GDM1 (cell line): Measurements from ENCODE around the gene HNMT.
"Not testable (repeated sequence)": the region's sequence is repeated elsewhere in the genome, so short reads cannot be mapped to it uniquely, and the experiment has no call there.

Experiments used
- DNase-seq: peaks from one replicate; lab custom pipeline; 2025; lab: John Stamatoyannopoulos, UW

The HNMT gene

DNA sequence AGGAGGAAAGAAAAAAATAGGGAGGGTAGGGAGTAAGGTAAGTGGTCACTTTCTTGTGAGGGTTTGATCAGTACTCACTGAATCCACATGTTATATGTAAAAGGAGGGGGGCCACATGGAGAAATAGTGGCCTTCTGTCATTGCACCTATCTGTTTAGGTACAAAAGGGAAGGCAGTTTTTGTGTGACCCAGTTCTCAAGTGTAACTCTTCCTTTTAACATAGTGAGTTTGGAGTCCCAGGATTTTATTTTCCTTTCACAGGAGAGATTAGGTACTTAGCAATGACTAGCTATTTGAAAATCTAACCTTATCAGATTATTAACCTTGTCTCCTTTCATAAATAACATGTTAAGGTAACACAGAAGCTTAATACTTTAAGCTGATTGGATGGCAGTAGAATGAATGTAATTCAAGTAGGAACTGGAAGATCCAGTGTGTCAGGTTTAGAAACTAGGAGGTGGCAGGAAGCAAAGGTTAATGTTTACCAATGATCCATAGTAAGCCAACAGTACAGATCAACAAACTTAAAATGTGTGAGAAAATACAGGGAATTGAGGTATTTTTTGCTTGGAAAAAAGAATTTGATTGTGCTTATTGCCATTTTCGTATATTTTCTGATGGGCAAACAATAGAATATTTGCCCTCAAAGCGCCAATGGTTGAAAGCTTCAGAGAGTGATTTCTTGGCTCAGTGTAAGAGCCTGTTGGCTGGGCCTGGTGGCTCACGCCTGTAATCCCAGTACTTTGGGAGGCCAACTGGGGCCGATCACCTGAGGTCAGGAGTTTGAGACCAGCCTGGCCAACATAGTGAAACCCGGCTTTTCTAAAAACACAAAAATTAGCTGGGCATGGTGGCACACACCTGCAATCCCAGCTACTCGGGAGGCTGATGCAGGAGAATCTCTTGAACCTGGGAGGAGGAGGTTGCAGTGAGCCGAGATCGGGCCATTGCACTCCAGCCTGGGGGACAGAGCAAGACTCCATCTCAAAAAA lies 11.3 kb downstream of the HNMT start:
- no peak for DNase-seq

DNA sequence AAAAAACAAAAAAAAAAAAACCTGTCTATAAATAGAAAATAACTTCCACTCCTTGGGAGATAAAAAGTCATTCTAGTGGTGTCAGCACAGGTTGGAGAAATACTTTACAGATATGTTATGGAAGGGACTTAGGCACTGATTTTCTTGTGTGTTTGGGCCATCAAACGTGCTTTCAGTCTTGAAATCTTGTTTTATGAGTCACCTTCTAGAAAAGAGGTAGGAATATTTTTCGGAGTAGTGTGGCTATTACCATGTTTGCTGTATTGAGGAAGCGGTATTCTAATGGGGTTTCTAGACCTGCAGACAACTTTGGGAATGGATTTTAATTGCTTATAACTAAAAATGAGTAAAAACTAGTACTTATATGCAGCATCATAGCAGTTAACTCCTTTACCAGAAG lies 12.0 kb downstream of the HNMT start:
- DNase-seq, result no peak

GRCh38 chr2:137977790-137978189 lies 13.5 kb downstream of the HNMT start:
- DNase-seq, result no peak

DNA sequence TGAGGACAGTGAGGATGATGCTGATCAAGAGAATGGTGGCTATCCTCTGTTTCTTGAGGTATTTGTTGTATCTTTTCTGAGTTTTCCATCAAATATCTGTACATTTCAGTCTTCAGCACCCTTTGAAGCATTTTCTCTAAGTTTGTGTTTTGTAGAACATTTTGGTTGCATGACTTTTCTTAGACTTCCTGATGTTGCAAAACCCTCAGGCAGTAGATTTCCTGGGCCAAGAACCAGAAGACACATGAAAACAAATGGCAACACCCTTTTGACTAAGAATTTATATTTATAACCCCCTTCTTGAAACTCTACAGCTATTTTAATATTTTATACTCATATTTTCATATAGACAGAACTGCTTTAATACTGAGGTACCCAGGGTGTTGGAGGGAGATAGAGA lies 16.2 kb downstream of the HNMT start:
- DNase-seq, result no peak

GRCh38 chr2:137981112-137981656 lies 16.9 kb downstream of the HNMT start:
- DNase-seq, result peak; percentile 0

DNA sequence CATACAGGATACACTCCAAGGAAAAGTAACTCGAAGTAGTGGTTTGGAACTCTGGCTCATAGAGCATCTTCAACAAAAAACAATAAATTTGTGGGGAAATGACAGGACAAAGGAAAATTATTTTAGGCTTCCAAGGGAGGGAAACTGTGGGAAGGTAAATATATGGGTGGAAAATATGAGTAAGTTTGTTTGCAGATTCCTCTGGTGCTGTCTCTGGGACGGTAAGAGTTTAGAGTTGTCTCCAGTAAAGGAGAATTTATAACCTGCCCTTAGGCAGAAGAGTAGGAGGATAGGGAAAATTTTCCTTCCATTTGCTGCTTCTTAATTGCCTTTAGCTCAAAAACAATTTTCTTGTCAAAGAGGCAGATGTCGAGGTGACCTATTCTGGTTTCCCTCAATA lies 19.3 kb downstream of the HNMT start:
- DNase-seq, result no peak

- DNase-seq, result no peak
These were observed 22.0 kb downstream of the HNMT start for GRCh38 chr2:137986268-137986667.

GRCh38 chr2:137987011-137987410 lies 22.7 kb downstream of the HNMT start:
- DNase-seq, result no peak

DNA sequence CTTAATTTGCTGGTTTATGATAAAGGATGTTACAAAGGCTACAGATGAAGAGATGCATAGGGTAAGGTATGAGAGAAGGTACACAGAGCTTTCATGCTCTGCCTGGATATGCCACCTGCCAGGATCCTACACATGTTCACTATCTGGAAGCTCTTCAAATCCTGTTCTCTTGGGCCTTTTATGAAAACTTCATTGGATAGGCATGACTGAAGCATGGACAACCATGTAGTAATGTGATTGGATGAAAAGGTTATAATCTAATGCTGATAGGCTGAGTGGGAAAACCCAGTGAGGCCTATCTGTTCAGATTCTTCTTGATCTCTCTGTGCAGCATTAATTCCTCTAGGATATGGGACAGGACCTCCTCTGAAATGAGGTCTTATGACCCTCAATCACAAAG lies 26.8 kb downstream of the HNMT start:
- DNase-seq, result no peak

DNA sequence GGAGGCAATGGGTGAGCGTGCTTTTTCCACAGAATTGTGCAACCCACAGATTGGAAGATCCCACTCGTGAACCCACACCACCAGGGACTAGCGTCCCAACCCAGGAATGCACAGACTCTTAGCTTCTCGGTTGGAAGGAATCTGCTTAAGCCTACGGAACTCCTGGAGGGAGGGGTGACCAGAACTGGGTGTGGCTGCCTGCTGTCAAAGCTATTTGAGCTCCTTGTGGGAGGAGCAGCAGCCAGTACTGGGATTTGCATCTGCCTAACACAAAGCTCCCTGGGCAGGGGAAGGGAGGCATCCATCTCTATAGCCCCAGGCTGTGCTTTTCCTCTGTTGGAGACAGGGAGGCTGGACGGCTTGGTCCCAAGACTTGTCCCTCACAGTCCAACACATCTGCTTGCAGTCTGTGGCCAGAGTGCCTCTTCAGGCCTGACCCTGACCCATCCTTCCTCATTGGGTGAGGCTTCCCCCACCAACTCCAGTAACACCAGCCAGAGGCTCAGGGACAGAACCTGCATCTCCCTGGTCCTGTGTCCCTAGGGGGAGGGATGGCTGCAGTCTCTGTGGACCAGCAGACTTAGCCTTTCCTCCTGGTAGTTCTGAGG lies 27.9 kb downstream of the HNMT start:
- DNase-seq, result no peak

- not testable (repeated sequence) for DNase-seq
These were observed 29.6 kb downstream of the HNMT start for GRCh38 chr2:137993715-137994476.

GRCh38 chr2:137995368-137995767 lies 31.1 kb downstream of the HNMT start:
- DNase-seq, result not testable (repeated sequence)

- not testable (repeated sequence) for DNase-seq
These were observed 31.9 kb downstream of the HNMT start for GRCh38 chr2:137996158-137996557.

GRCh38 chr2:137997733-137998132 lies 33.5 kb downstream of the HNMT start:
- DNase-seq, result no peak

DNA sequence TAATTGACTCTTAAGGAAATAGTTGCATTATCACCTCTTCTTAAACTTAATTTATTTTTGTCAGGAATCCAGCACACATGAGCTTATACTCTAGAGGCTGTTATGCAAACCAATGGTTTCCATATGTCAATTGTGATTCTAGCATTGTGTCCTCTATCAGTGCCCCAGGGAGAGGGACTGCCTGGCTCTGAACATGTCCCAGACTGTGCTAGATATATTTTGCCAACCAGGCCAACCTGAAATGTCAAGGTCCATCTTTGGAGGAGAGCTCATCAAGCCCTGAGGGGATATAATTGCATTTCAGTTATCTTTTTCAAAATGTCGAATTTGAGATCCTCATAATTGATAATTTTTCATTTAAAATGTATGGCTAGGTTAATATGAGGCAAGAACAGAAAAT lies 34.2 kb downstream of the HNMT start:
- no peak for DNase-seq

DNA sequence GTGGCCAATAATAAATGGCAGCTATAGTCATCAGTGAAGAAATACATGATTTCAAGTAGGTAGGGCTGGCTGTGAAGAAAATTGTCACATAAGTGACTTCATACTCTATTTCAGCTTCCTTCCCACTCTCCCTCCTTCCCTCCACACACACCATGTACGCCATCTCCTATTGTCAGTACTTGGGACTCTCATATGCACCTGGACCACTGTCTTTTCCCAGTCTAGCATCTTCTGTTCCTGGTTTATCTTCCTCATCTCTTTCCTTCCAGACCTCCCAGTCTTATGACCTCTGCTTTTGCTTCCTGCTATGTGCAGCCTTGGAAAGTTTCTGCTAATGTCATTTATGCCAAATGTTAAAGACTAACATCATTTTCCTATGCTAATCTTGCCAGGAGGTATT lies 35.0 kb downstream of the HNMT start:
- DNase-seq, result no peak

GRCh38 chr2:138000009-138000408 lies 35.7 kb downstream of the HNMT start:
- no peak for DNase-seq

- DNase-seq, result no peak
These were observed 36.5 kb downstream of the HNMT start for GRCh38 chr2:138000796-138001195.

DNA sequence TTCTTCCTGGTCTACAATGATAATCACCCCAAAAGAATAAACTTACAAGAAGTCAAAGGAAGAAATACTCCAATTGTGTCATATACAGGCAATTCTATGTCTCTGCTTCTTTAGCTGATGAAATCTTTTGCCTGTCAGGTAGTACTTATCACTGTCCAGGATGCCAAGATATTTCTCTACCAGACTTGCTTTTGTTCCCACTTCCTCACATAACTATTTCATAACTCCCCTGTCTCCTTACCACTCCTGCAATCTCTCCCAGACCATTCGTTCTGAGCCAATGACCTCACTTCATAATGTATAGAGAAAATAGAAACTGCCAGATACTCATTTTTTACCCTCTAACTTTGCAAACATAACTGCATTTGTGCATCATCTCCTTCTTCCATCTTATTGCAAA lies 39.1 kb downstream of the HNMT start:
- no peak for DNase-seq

DNA sequence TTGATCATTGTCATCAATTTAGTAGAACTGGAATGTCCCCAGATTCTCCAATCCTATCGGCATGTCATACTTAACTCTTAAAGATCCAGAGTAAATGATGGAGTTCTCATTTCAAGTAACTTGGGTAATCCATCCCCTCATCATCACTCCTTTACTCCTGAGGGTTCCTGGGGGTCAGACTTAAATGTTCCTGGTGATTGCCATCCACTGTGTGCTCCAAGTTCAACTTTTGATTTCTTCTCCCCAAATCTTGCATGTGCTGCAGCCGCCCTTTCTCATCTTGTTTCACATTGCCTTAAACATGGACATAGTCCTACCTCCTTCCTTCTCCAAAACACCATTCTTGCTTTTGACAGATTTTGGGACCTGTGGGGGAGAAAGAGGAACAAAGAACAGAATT lies 43.2 kb downstream of the HNMT start:
- no peak for DNase-seq

- no peak for DNase-seq
These were observed 45.3 kb downstream of the HNMT start for GRCh38 chr2:138009622-138010021.

GRCh38 chr2:138010890-138011289 lies 46.6 kb downstream of the HNMT start:
- DNase-seq, result no peak
